ENCODE results near the gene LRP5. TPM values are rescaled to one million over a fixed set of nuclear protein-coding genes. Genes with fewer than 3 reads are reported as not detected.

Gene LRP5
- total and polyA plus RNA-seq, 2 experiments from 2014 or later, result 43.9 to 54.3 TPM

DNA sequence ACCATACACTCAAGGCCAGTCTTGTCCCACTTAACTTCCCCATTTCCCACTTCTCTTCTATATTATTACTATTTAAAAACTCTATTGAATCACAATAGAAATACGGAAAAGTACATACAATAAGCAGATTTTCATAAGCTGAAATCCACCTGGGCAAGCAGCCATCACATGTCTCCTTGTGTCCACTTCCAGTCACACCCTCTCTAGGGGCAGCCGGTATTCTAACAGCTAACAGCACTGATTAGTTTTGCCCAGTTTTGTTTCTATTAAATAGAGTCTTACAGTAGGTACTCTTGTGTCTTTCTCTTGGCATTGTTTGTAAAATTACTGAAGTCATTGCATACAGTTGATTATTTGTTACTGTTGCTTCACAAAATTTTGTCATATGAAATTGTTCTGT, 185.9 kb downstream of the LRP5 start:
- no peak overlapping the region for H3K4me3 ChIP-seq
- H4K20me1 ChIP-seq (ENCODE audit: insufficient read depth, poor library complexity, severe bottlenecking), result peaks cover 97% of the 10 kb centered on the region
- H3K4me1 ChIP-seq (ENCODE audit: insufficient read depth), result peaks cover 8% of the 10 kb centered on the region
- no peaks in the 10 kb centered on the region for H3K9me3 ChIP-seq (ENCODE audit: low read depth)
- peaks cover 99% of the 10 kb centered on the region for H3K79me2 ChIP-seq
- DNase-seq (ENCODE audit: low spot score), result no peak
- H3K27ac ChIP-seq, result no peak overlapping the region
- H3K9me2 ChIP-seq (replicated peaks; ENCODE audit: insufficient read depth), result no peaks in the 10 kb centered on the region
- H2AFZ ChIP-seq, result no peak overlapping the region
- TF ChIP-seq, protein P1, sequence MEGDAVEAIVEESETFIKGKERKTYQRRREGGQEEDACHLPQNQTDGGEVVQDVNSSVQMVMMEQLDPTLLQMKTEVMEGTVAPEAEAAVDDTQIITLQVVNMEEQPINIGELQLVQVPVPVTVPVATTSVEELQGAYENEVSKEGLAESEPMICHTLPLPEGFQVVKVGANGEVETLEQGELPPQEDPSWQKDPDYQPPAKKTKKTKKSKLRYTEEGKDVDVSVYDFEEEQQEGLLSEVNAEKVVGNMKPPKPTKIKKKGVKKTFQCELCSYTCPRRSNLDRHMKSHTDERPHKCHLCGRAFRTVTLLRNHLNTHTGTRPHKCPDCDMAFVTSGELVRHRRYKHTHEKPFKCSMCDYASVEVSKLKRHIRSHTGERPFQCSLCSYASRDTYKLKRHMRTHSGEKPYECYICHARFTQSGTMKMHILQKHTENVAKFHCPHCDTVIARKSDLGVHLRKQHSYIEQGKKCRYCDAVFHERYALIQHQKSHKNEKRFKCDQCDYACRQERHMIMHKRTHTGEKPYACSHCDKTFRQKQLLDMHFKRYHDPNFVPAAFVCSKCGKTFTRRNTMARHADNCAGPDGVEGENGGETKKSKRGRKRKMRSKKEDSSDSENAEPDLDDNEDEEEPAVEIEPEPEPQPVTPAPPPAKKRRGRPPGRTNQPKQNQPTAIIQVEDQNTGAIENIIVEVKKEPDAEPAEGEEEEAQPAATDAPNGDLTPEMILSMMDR (IDR thresholded peaks at IDR 0.05; ENCODE audit: poor library complexity), result no peak
- no peak for TF ChIP-seq EZH2phosphoT487 (IDR thresholded peaks at IDR 0.05; ENCODE audit: low read depth, severe bottlenecking, unreplicated experiment)
- no peak for TF ChIP-seq EZH2 (IDR thresholded peaks at IDR 0.05; ENCODE audit: borderline replicate concordance)
- no peak overlapping the region for H3K4me2 ChIP-seq
- no peaks in the 10 kb centered on the region for H3K27me3 ChIP-seq
- H3K36me3 ChIP-seq (replicated peaks; ENCODE audit: insufficient read depth, low read depth), result no peaks in the 10 kb centered on the region
- WGBS (ENCODE audit: low lambda C conversion rate, missing lambda C conversion rate), result 82% methylated on average over 2 of the region's 2 CpGs

Small RNA genes lying within 50 kb of the gene (small RNA-seq; reads per million reads assigned to genes)
- not detected for gene NDUFA3P2

Other genes starting within 250 kb of the LRP5 start
- 74.6 and 117 TPM in 2 replicates for gene CHKA, start 191.2 kb upstream of the LRP5 start, total RNA-seq
- gene CHKA, start 191.2 kb upstream of the LRP5 start, polyA plus RNA-seq, result 70.0 and 76.7 TPM in 2 replicates
- 36.0 TPM in 2 replicates for gene KMT5B, start 99.3 kb upstream of the LRP5 start, total RNA-seq
- gene KMT5B, start 99.3 kb upstream of the LRP5 start, polyA plus RNA-seq, result 26.9 and 29.9 TPM in 2 replicates
- 42.8 and 55.6 TPM in 2 replicates for gene C11orf24, start 40.6 kb upstream of the LRP5 start, total RNA-seq
- 76.2 TPM in 2 replicates for gene C11orf24, start 40.6 kb upstream of the LRP5 start, polyA plus RNA-seq
- gene PPP6R3, start 148.2 kb downstream of the LRP5 start, total RNA-seq, result 108 and 126 TPM in 2 replicates
- gene PPP6R3, start 148.2 kb downstream of the LRP5 start, polyA plus RNA-seq, result 31.5 and 57.3 TPM in 2 replicates